Bronchus fibroblast of lung (primary cell): ENCODE measurements around the gene ZPBP2. TPM values are rescaled to one million over a fixed set of nuclear protein-coding genes. Genes with fewer than 3 reads are reported as not detected.

Source experiments
- total RNA-seq: library from RNA; depleted of rRNA; stranded (reverse); fragments of >200 nt; gene quantifications from 2 replicates; pipeline ENCODE4 v1.2.3, GENCODE V29; 2015

The ZPBP2 gene, protein sequence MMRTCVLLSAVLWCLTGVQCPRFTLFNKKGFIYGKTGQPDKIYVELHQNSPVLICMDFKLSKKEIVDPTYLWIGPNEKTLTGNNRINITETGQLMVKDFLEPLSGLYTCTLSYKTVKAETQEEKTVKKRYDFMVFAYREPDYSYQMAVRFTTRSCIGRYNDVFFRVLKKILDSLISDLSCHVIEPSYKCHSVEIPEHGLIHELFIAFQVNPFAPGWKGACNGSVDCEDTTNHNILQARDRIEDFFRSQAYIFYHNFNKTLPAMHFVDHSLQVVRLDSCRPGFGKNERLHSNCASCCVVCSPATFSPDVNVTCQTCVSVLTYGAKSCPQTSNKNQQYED
- not detected in 2 replicates for total RNA-seq

DNA sequence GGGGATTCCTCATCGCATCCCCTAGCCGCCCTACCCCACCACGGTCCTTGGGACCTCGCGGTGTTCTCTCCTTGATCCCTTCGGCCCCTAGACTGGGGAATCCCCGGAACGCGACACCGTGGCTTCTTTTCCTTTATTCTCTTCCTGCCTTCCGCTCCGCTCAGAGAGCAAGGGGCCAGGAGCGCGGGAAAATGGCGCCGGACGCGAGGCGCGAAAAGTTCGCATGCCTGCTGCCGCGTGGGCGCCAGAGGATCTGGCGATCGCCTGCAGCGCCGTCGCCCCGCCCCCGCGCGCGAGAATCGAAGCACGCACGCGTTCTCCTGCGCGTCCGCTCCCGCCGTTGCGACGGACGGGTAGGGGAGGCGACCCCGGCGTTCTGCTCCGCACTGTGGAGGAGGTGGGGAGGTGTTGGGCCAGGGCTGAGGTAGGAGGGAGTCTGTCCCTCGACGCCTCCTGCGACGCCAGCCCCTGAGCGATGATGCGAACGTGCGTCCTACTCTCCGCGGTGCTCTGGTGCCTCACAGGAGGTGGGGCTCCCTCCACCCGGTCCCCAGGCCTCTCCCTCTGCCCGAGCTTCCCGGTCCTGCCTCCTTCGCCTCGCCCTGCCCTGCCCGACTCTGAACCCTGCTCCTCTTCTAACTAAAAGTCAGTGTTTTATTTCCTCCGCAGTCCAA is at the start of gene ZPBP2:
ZPBP2 (plus strand) TSS at position 323 of the 674 bp plus-strand sequence; CDS start at position 476, 153 bp downstream.

DNA sequence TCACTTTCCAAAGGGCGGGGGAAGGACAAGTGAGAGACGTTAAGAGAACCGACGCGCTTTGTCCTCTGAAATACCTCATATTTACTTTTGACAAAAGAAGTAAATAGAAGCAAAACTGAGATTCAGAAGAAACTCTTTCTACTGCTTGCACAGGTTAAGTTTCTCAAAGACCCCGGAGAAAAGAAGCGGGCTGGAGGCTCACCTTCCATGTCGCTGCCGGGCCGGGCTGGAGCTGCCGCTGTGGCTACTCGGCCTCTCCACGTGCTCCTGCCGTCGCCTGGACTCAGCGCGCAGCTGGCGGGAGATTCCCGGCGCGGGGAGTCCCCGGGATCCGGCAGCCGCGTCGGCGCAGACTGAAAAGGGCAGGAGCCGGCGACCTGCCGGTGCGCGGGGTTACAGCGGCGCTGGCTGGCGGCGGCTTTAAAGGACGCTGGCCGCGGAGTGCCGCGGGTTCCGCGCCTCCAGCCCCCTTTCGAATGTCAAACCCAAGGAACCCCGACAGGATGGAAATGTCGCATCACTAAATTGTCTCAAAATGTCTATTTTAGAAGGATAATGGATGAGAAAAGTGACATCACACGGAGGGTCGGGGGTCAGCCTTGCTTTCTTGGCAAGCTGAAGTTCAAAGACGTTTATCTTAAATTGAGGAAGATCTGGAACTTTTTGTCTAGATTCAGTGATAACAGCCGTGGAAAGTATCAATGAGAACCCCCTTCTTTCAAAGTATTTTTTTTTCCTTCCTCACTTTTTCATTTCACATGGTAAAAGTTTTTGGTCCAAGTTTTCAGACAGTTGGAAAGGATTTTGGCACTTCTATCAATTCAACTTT is 3.9 kb upstream of the ZPBP2 start, which contains the start of gene IKZF3:
IKZF3 (minus strand) TSS at position 395 of the 829 bp plus-strand sequence; CDS start at position 209, 186 bp downstream.

Other genes with a start within 250 kb of the ZPBP2 start
- 0.45 TPM in 1 of 2 replicates, not detected in the other for gene PPP1R1B, start 241.2 kb upstream of the ZPBP2 start, total RNA-seq
- 39.1 and 40.9 TPM in 2 replicates for gene STARD3, start 231.1 kb upstream of the ZPBP2 start, total RNA-seq
- 0.17 and 0.30 TPM in 2 replicates for gene TCAP, start 202.9 kb upstream of the ZPBP2 start, total RNA-seq
- gene PNMT, start 199.7 kb upstream of the ZPBP2 start, total RNA-seq = not detected in 2 replicates
- gene PGAP3, start 180.1 kb upstream of the ZPBP2 start, total RNA-seq = 7.9 and 9.1 TPM in 2 replicates
- gene ERBB2, start 168.1 kb upstream of the ZPBP2 start, total RNA-seq = 27.7 and 35.5 TPM in 2 replicates
- gene MIEN1, start 137.7 kb upstream of the ZPBP2 start, total RNA-seq = 71.5 and 77.4 TPM in 2 replicates
- 0.45 and 0.84 TPM in 2 replicates for gene GRB7, start 130.3 kb upstream of the ZPBP2 start, total RNA-seq
- not detected in 2 replicates for gene IKZF3, start 3.9 kb upstream of the ZPBP2 start, total RNA-seq
- 1.9 and 3.7 TPM in 2 replicates for gene GSDMB, start 50.4 kb downstream of the ZPBP2 start, total RNA-seq
- 24.4 and 32.1 TPM in 2 replicates for gene ORMDL3, start 59.4 kb downstream of the ZPBP2 start, total RNA-seq
- gene LRRC3C, start 59.5 kb downstream of the ZPBP2 start, total RNA-seq = not detected in 2 replicates
- gene GSDMA, start 94.8 kb downstream of the ZPBP2 start, total RNA-seq = not detected in 2 replicates
- 149 TPM in 2 replicates for gene PSMD3, start 112.6 kb downstream of the ZPBP2 start, total RNA-seq
- 1.3 and 2.7 TPM in 2 replicates for gene CSF3, start 147.2 kb downstream of the ZPBP2 start, total RNA-seq
- 86.4 and 90.4 TPM in 2 replicates for gene MED24, start 186.2 kb downstream of the ZPBP2 start, total RNA-seq
- 24.5 and 24.7 TPM in 2 replicates for gene THRA, start 194.8 kb downstream of the ZPBP2 start, total RNA-seq
- 1.3 and 1.8 TPM in 2 replicates for gene NR1D1, start 232.4 kb downstream of the ZPBP2 start, total RNA-seq